GM19468 (cell line): ENCODE data around the gene SCLY.
"Not testable (repeated sequence)": the region's sequence is repeated elsewhere in the genome, so short reads cannot be mapped to it uniquely, and the experiment has no call there.

Experiments
- ATAC-seq: cut with Tn5 transposase; IDR thresholded peaks from one replicate; pipeline ENCODE4 v1.9.1; 2021; ENCODE audit warnings: mild to moderate bottlenecking, moderate library complexity, moderate number of reproducible peaks; ENCODE audit not compliant: unreplicated experiment; ENCODE audit errors: extremely low read depth

The SCLY gene

GRCh38 chr2:238066718-238067117 is 5.9 kb downstream of the SCLY start:
- ATAC-seq, result not testable (repeated sequence)

- no peak for ATAC-seq
These were observed 7.1 kb downstream of the SCLY start for GRCh38 chr2:238067939-238068338.

GRCh38 chr2:238069021-238069709 is 8.4 kb downstream of the SCLY start:
- no peak for ATAC-seq

GRCh38 chr2:238069877-238070276 is 9.1 kb downstream of the SCLY start:
- no peak for ATAC-seq

GRCh38 chr2:238075397-238075796 is 14.6 kb downstream of the SCLY start:
- ATAC-seq, result no peak

GRCh38 chr2:238077292-238077691 is 16.5 kb downstream of the SCLY start:
- no peak for ATAC-seq

GRCh38 chr2:238079874-238080327 is 19.1 kb downstream of the SCLY start:
- ATAC-seq, result no peak

GRCh38 chr2:238080518-238080917 is 19.7 kb downstream of the SCLY start:
- no peak for ATAC-seq

GRCh38 chr2:238081150-238081549 is 20.3 kb downstream of the SCLY start:
- ATAC-seq, result no peak

GRCh38 chr2:238081561-238081960 is 20.8 kb downstream of the SCLY start:
- no peak for ATAC-seq

GRCh38 chr2:238082151-238082550 is 21.4 kb downstream of the SCLY start:
- no peak for ATAC-seq

- no peak for ATAC-seq
These were observed 22.0 kb downstream of the SCLY start for GRCh38 chr2:238082827-238083226.

GRCh38 chr2:238083919-238084318 is 23.1 kb downstream of the SCLY start:
- ATAC-seq, result no peak

GRCh38 chr2:238084761-238085160 is 24.0 kb downstream of the SCLY start:
- no peak for ATAC-seq

GRCh38 chr2:238085899-238086298 is 25.1 kb downstream of the SCLY start:
- ATAC-seq, result no peak

GRCh38 chr2:238087211-238087610 is 26.4 kb downstream of the SCLY start:
- ATAC-seq, result no peak

- no peak for ATAC-seq
These were observed 30.1 kb downstream of the SCLY start for GRCh38 chr2:238090887-238091286.

- ATAC-seq, result no peak
These were observed 30.7 kb downstream of the SCLY start for GRCh38 chr2:238091436-238092060.

GRCh38 chr2:238092486-238093035 is 31.8 kb downstream of the SCLY start:
- no peak for ATAC-seq

GRCh38 chr2:238093181-238094140 is 32.7 kb downstream of the SCLY start:
- no peak for ATAC-seq
